Prostate gland (tissue), 2 donors: Measurements from ENCODE around the gene ANKRD37.

Experiments used
- POLR2A ChIP-seq: fragments of 450-650 bp; IDR thresholded peaks from one replicate; pipeline ENCODE4 v1.6.1; 2016; ENCODE audit warnings: antibody characterized with exemption, mild to moderate bottlenecking
- POLR2AphosphoS5 ChIP-seq: sonication (generic); formaldehyde crosslinking; IDR thresholded peaks from one replicate; pipeline ENCODE4 v1.6.1; 2017; ENCODE audit warnings: antibody characterized with exemption
- TF ChIP-seq, protein P1 (sequence below), 4 experiments: fragments of 200-600 bp in 2 of 4; fragments of 450-650 bp in 2 of 4; sonication (generic) in 2 of 4; IDR thresholded peaks; 1 replicate in 3 of 4; 2 replicates in 1 of 4; pipeline ENCODE4 v1.5.1; 2016 to 2019; ENCODE audit warnings: antibody characterized with exemption in 4 of 4, mild to moderate bottlenecking in 2 of 4, moderate library complexity in 2 of 4

- TF ChIP-seq, protein P1, sequence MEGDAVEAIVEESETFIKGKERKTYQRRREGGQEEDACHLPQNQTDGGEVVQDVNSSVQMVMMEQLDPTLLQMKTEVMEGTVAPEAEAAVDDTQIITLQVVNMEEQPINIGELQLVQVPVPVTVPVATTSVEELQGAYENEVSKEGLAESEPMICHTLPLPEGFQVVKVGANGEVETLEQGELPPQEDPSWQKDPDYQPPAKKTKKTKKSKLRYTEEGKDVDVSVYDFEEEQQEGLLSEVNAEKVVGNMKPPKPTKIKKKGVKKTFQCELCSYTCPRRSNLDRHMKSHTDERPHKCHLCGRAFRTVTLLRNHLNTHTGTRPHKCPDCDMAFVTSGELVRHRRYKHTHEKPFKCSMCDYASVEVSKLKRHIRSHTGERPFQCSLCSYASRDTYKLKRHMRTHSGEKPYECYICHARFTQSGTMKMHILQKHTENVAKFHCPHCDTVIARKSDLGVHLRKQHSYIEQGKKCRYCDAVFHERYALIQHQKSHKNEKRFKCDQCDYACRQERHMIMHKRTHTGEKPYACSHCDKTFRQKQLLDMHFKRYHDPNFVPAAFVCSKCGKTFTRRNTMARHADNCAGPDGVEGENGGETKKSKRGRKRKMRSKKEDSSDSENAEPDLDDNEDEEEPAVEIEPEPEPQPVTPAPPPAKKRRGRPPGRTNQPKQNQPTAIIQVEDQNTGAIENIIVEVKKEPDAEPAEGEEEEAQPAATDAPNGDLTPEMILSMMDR (IDR thresholded peaks at IDR 0.05), result no peak
- TF ChIP-seq POLR2A, result no peak
- TF ChIP-seq POLR2AphosphoS5, result no peak
Observed at GRCh38 chr4:185380320-185380719, 16.3 kb upstream of the ANKRD37 start.
